PFSK-1 (cell line): ENCODE measurements around the gene CST11.

Experiments
- FOXP2 ChIP-seq: optimal IDR thresholded peaks from 2 replicates; pipeline ENCODE3; 2011; ENCODE audit warnings: borderline replicate concordance, control low read depth, inconsistent platforms; ENCODE audit not compliant: insufficient read depth; ENCODE audit errors: extremely low read length, extremely low read depth
- POLR2AphosphoS5 ChIP-seq: IDR thresholded peaks from 2 replicates; pipeline ENCODE4 v1.6.1; 2012; ENCODE audit warnings: low read depth, mild to moderate bottlenecking, control low read depth, low read length, moderate library complexity
- SIN3A ChIP-seq: IDR thresholded peaks from 2 replicates; pipeline ENCODE4 v1.6.1; 2012; ENCODE audit warnings: mild to moderate bottlenecking, low read length, moderate library complexity, borderline replicate concordance; ENCODE audit not compliant: insufficient read depth
- TAF1 ChIP-seq: IDR thresholded peaks from 2 replicates; pipeline ENCODE4 v1.6.1; 2012; ENCODE audit warnings: low read length, control low read depth, borderline replicate concordance; ENCODE audit not compliant: insufficient read depth
- TF ChIP-seq, protein P1 (sequence below), 2 experiments: IDR thresholded peaks; 2 replicates each; pipeline versions ENCODE4 v1.6.1 to v1.8.0; 2011 to 2012; ENCODE audit warnings: low read depth in 2 of 2, low read length in 2 of 2, control low read depth in 1 of 2, inconsistent platforms in 1 of 2, mild to moderate bottlenecking in 1 of 2, moderate library complexity in 1 of 2; ENCODE audit not compliant: insufficient read depth in 1 of 2

The CST11 gene

DNA sequence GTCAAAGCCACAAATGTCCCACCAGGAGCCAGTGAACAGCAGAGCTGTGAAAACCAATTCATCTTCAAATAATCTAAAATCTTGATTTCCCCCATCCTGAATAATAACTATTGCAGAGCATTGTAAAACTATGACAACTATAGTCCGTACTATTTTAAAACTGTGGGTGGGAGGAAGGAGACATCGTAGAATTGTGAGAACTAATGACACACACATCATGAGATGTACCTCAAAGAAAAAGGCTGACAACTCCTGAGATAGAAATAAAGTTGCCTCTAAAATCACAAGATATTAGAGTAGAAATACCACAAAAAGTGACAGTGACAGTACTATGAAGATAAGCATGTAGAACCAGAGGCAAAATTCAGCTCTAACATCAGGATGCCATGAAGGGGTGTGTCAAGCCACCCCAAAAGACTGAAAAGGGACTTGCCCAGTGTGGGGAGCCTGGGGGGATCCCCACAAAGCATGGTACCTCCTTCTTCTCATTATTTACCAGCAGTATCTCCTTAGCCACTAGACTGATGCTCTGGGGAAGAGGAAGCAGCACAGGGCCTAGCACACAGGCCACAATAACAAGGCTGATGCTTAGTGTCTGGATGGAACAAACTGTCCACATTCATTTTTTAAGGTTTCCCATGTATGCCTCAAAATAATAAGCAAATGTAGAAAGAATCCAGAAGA lies 44.8 kb downstream of the CST11 start:
- no peak for TF ChIP-seq TAF1
- no peak for TF ChIP-seq FOXP2
- no peak for TF ChIP-seq SIN3A
- TF ChIP-seq, protein P1, sequence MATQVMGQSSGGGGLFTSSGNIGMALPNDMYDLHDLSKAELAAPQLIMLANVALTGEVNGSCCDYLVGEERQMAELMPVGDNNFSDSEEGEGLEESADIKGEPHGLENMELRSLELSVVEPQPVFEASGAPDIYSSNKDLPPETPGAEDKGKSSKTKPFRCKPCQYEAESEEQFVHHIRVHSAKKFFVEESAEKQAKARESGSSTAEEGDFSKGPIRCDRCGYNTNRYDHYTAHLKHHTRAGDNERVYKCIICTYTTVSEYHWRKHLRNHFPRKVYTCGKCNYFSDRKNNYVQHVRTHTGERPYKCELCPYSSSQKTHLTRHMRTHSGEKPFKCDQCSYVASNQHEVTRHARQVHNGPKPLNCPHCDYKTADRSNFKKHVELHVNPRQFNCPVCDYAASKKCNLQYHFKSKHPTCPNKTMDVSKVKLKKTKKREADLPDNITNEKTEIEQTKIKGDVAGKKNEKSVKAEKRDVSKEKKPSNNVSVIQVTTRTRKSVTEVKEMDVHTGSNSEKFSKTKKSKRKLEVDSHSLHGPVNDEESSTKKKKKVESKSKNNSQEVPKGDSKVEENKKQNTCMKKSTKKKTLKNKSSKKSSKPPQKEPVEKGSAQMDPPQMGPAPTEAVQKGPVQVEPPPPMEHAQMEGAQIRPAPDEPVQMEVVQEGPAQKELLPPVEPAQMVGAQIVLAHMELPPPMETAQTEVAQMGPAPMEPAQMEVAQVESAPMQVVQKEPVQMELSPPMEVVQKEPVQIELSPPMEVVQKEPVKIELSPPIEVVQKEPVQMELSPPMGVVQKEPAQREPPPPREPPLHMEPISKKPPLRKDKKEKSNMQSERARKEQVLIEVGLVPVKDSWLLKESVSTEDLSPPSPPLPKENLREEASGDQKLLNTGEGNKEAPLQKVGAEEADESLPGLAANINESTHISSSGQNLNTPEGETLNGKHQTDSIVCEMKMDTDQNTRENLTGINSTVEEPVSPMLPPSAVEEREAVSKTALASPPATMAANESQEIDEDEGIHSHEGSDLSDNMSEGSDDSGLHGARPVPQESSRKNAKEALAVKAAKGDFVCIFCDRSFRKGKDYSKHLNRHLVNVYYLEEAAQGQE (IDR thresholded peaks at IDR 0.05; ENCODE audit: insufficient read depth in 1 of 2, low read depth in 2 of 2, low read length in 2 of 2) = no peak
- TF ChIP-seq POLR2AphosphoS5 = no peak

GRCh38 chr20:23406880-23407279 lies 45.8 kb downstream of the CST11 start:
- TF ChIP-seq POLR2AphosphoS5 (no peak), FOXP2 (no peak)
- TF ChIP-seq, protein P1 (IDR thresholded peaks at IDR 0.05; ENCODE audit: insufficient read depth in 1 of 2, low read depth in 2 of 2, low read length in 2 of 2) = no peak

GRCh38 chr20:23404196-23404595 lies 48.5 kb downstream of the CST11 start:
- TF ChIP-seq TAF1 = no peak
- TF ChIP-seq, protein P1 (IDR thresholded peaks at IDR 0.05; ENCODE audit: insufficient read depth in 1 of 2, low read depth in 2 of 2, low read length in 2 of 2) = no peak
- TF ChIP-seq SIN3A = no peak
- TF ChIP-seq POLR2AphosphoS5 = no peak
- no peak for TF ChIP-seq FOXP2

GRCh38 chr20:23403751-23404150 lies 48.9 kb downstream of the CST11 start:
- TF ChIP-seq, protein P1 (IDR thresholded peaks at IDR 0.05; ENCODE audit: insufficient read depth in 1 of 2, low read depth in 2 of 2, low read length in 2 of 2) = no peak
- TF ChIP-seq FOXP2 = no peak
- no peak for TF ChIP-seq SIN3A
- TF ChIP-seq TAF1 = no peak
- TF ChIP-seq POLR2AphosphoS5 = no peak

DNA sequence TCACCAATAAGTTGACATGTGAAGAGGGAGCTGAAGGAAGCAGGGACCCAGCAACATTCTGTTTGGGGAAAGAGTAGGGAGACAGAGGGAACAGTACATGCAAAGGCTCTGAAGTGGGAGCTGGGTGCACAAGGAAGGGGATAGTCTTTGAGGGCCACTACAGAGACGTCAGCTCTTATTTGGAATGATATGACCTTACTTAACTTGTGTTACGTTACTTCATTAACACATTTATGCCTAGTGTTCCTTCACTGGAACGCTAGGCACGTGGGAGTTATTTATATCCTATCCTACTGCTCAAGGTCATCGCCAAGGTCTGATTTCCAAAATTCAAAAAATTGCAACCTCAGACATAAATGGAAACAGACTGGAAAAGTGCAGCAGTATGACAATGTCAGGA lies 51.6 kb downstream of the CST11 start:
- TF ChIP-seq, protein P1 (IDR thresholded peaks at IDR 0.05; ENCODE audit: insufficient read depth in 1 of 2, low read depth in 2 of 2, low read length in 2 of 2) = no peak
- TF ChIP-seq FOXP2 (no peak), TAF1 (no peak), SIN3A (no peak), POLR2AphosphoS5 (no peak)
